PC-3 (cell line): Measurements from ENCODE around the gene ECHDC1.

Experiments
- CTCF ChIP-seq: fragments of 300-600 bp; sonication (generic); conservative IDR thresholded peaks from 2 replicates; pipeline ENCODE4 v1.5.1; 2017; ENCODE audit warnings: antibody characterized with exemption, low read depth, mild to moderate bottlenecking, low read length
- EZH2 ChIP-seq: fragments of 300-600 bp; sonication (generic); IDR thresholded peaks from one replicate; pipeline ENCODE4 v1.6.1; 2017; ENCODE audit warnings: antibody characterized with exemption, mild to moderate bottlenecking, low read length; ENCODE audit not compliant: unreplicated experiment

- no peak for TF ChIP-seq EZH2
- no peak for TF ChIP-seq CTCF
Measured at GRCh38 chr6:127347178-127347577, 3.8 kb upstream of the ECHDC1 start.
